Parathyroid adenoma (tissue), 2 donors: ENCODE measurements around the gene LY9.

Experiments
- H2AFZ ChIP-seq: fragments of 300-600 bp; sonication (generic); one replicate; pipeline ENCODE4 v1.7.0; 2017; ENCODE audit warnings: antibody characterized with exemption, mild to moderate bottlenecking
- H3K27ac ChIP-seq: fragments of 300-600 bp; sonication (generic); one replicate; pipeline ENCODE4 v1.7.0; 2017
- H3K27me3 ChIP-seq: fragments of 300-600 bp; sonication (generic); one replicate; pipeline ENCODE4 v1.7.0; 2017; ENCODE audit warnings: low read length; ENCODE audit not compliant: control insufficient read depth, insufficient read depth
- H3K36me3 ChIP-seq: fragments of 300-600 bp; sonication (generic); one replicate; pipeline ENCODE4 v1.7.0; 2017; ENCODE audit warnings: low read length; ENCODE audit not compliant: control insufficient read depth, insufficient read depth
- H3K4me1 ChIP-seq: fragments of 300-600 bp; sonication (generic); one replicate; pipeline ENCODE4 v1.7.0; 2017; ENCODE audit warnings: control low read depth
- H3K4me2 ChIP-seq: fragments of 300-600 bp; sonication (generic); one replicate; pipeline ENCODE4 v1.7.0; 2017; ENCODE audit warnings: low read length
- H3K4me3 ChIP-seq: fragments of 300-600 bp; sonication (generic); one replicate; pipeline ENCODE4 v1.7.0; 2017; ENCODE audit warnings: low read depth, low read length
- H3K79me2 ChIP-seq: fragments of 300-600 bp; sonication (generic); one replicate; pipeline ENCODE4 v1.7.0; 2017; ENCODE audit warnings: control low read depth
- H3K9ac ChIP-seq: fragments of 300-600 bp; sonication (generic); one replicate; pipeline ENCODE4 v1.7.0; 2017; ENCODE audit warnings: mild to moderate bottlenecking
- H3K9me3 ChIP-seq: fragments of 300-600 bp; sonication (generic); one replicate; pipeline ENCODE4 v1.7.0; 2017; ENCODE audit warnings: low read length; ENCODE audit not compliant: control insufficient read depth
- TF ChIP-seq, protein P1 (sequence below): fragments of 300-600 bp; sonication (generic); IDR thresholded peaks from one replicate; pipeline ENCODE4 v1.7.0; 2017; ENCODE audit warnings: antibody characterized with exemption, mild to moderate bottlenecking
- donor health status: primary hyperparathyroidism.

Gene LY9

DNA sequence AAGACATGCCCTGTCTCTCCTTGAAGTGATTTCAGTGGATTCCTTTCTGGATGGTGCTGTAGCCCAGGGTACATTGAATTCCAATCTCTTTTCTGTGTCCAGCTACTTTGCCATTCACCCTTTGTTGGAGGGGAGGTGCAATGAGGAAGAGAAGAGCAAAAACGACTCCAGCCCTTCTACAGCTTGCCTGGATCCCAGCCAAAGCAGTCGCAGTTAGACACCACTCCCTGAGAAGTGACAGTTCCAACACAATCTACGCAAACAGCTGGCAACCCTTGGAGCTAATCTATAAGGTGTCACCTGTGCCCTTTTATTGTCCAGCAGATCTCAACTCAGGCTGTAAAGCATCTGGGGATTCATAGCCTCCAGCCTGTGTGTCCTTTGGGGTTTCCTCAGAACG lies 62.1 kb downstream of the LY9 start:
- Histone ChIP-seq H3K4me3 (no peak overlapping the region), H3K4me1 (no peaks in the 10 kb centered on the region), H3K9ac (no peak overlapping the region), H3K9me3 (no peaks in the 10 kb centered on the region), H3K27ac (no peak overlapping the region), H2AFZ (no peak overlapping the region), H3K4me2 (no peak overlapping the region), H3K27me3 (no peaks in the 10 kb centered on the region), H3K36me3 (no peaks in the 10 kb centered on the region), H3K79me2 (no peaks in the 10 kb centered on the region)
- TF ChIP-seq, protein P1, sequence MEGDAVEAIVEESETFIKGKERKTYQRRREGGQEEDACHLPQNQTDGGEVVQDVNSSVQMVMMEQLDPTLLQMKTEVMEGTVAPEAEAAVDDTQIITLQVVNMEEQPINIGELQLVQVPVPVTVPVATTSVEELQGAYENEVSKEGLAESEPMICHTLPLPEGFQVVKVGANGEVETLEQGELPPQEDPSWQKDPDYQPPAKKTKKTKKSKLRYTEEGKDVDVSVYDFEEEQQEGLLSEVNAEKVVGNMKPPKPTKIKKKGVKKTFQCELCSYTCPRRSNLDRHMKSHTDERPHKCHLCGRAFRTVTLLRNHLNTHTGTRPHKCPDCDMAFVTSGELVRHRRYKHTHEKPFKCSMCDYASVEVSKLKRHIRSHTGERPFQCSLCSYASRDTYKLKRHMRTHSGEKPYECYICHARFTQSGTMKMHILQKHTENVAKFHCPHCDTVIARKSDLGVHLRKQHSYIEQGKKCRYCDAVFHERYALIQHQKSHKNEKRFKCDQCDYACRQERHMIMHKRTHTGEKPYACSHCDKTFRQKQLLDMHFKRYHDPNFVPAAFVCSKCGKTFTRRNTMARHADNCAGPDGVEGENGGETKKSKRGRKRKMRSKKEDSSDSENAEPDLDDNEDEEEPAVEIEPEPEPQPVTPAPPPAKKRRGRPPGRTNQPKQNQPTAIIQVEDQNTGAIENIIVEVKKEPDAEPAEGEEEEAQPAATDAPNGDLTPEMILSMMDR, result no peak

GRCh38 chr1:160858507-160858906 lies 62.5 kb downstream of the LY9 start:
- H3K4me1 ChIP-seq, result no peaks in the 10 kb centered on the region
- no peaks in the 10 kb centered on the region for H3K36me3 ChIP-seq
- TF ChIP-seq, protein P1, result no peak
- no peaks in the 10 kb centered on the region for H3K27me3 ChIP-seq
- no peaks in the 10 kb centered on the region for H3K9me3 ChIP-seq
- H3K9ac ChIP-seq, result no peak overlapping the region
- H3K27ac ChIP-seq, result no peak overlapping the region
- no peaks in the 10 kb centered on the region for H3K79me2 ChIP-seq
- no peak overlapping the region for H3K4me2 ChIP-seq
- H3K4me3 ChIP-seq, result no peak overlapping the region
- H2AFZ ChIP-seq, result no peak overlapping the region

GRCh38 chr1:160859166-160859565 lies 63.2 kb downstream of the LY9 start:
- Histone ChIP-seq H3K4me2 (no peak overlapping the region), H3K9me3 (no peaks in the 10 kb centered on the region), H3K4me1 (no peaks in the 10 kb centered on the region), H3K27me3 (no peaks in the 10 kb centered on the region), H3K27ac (no peak overlapping the region), H3K79me2 (no peaks in the 10 kb centered on the region), H3K4me3 (no peak overlapping the region), H3K36me3 (no peaks in the 10 kb centered on the region), H3K9ac (no peak overlapping the region), H2AFZ (no peak overlapping the region)
- TF ChIP-seq, protein P1, result no peak

- H3K4me3 ChIP-seq, result no peak overlapping the region
- H3K9ac ChIP-seq, result no peak overlapping the region
- no peaks in the 10 kb centered on the region for H3K4me1 ChIP-seq
Observed at GRCh38 chr1:160860840-160861505, 65.0 kb downstream of the LY9 start.

More at GRCh38 chr1:160860840-160861505, 65.0 kb downstream of the LY9 start:
- H3K9me3 ChIP-seq, result no peaks in the 10 kb centered on the region
- no peak overlapping the region for H3K27ac ChIP-seq
- no peaks in the 10 kb centered on the region for H3K79me2 ChIP-seq
- H3K4me2 ChIP-seq, result no peak overlapping the region
- no peak overlapping the region for H2AFZ ChIP-seq
- H3K27me3 ChIP-seq, result no peaks in the 10 kb centered on the region
- TF ChIP-seq, protein P1, result no peak
- H3K36me3 ChIP-seq, result no peaks in the 10 kb centered on the region
